ENCODE data around the gene CCNK.

The CCNK gene

GRCh38 chr14:99480917-99481744 is at the start of gene CCNK:
CCNK (plus strand) TSS chr14:99481409; CDS start chr14:99492678, 11,269 bp downstream.
- DNase-seq (ENCODE audit: low read depth), result peak; percentile 100

GRCh38 chr14:99431986-99432385 is 49.2 kb upstream of the CCNK start:
- no peak for DNase-seq (ENCODE audit: low read depth)

- no peak for DNase-seq (ENCODE audit: low read depth)
Observed at GRCh38 chr14:99432485-99432884, 48.7 kb upstream of the CCNK start.

- no peak for DNase-seq (ENCODE audit: low read depth)
Observed at GRCh38 chr14:99435327-99435726, 45.9 kb upstream of the CCNK start.

GRCh38 chr14:99436247-99437180 is 44.7 kb upstream of the CCNK start:
- no peak for DNase-seq (ENCODE audit: low read depth)

GRCh38 chr14:99437706-99438105 is 43.5 kb upstream of the CCNK start:
- DNase-seq (ENCODE audit: low read depth), result no peak

- no peak for DNase-seq (ENCODE audit: low read depth)
Observed at GRCh38 chr14:99440278-99440677, 40.9 kb upstream of the CCNK start.

- DNase-seq (ENCODE audit: low read depth), result no peak
Observed at GRCh38 chr14:99441157-99441870, 39.9 kb upstream of the CCNK start.

GRCh38 chr14:99441918-99442317 is 39.3 kb upstream of the CCNK start:
- no peak for DNase-seq (ENCODE audit: low read depth)

- no peak for DNase-seq (ENCODE audit: low read depth)
Observed at GRCh38 chr14:99445931-99446330, 35.3 kb upstream of the CCNK start.

GRCh38 chr14:99447739-99448138 is 33.5 kb upstream of the CCNK start:
- no peak for DNase-seq (ENCODE audit: low read depth)

- DNase-seq (ENCODE audit: low read depth), result no peak
Observed at GRCh38 chr14:99450266-99450665, 30.9 kb upstream of the CCNK start.

- no peak for DNase-seq (ENCODE audit: low read depth)
Observed at GRCh38 chr14:99451234-99451633, 30.0 kb upstream of the CCNK start.

GRCh38 chr14:99452968-99453367 is 28.2 kb upstream of the CCNK start:
- DNase-seq (ENCODE audit: low read depth), result no peak

GRCh38 chr14:99454246-99454645 is 27.0 kb upstream of the CCNK start:
- no peak for DNase-seq (ENCODE audit: low read depth)

- DNase-seq (ENCODE audit: low read depth), result no peak
Observed at GRCh38 chr14:99459481-99460100, 21.6 kb upstream of the CCNK start.

GRCh38 chr14:99460793-99461192 is 20.4 kb upstream of the CCNK start:
- no peak for DNase-seq (ENCODE audit: low read depth)

- DNase-seq (ENCODE audit: low read depth), result no peak
Observed at GRCh38 chr14:99461411-99462085, 19.7 kb upstream of the CCNK start.

- no peak for DNase-seq (ENCODE audit: low read depth)
Observed at GRCh38 chr14:99462210-99462609, 19.0 kb upstream of the CCNK start.

- no peak for DNase-seq (ENCODE audit: low read depth)
Observed at GRCh38 chr14:99463974-99464373, 17.2 kb upstream of the CCNK start.

GRCh38 chr14:99465288-99465687 is 15.9 kb upstream of the CCNK start:
- no peak for DNase-seq (ENCODE audit: low read depth)
